Limb (tissue), 2 donors: ENCODE results near the gene SLC25A13.

Experiments used
- DNase-seq, 2 donors: peaks; one replicate each; pipeline ENCODE4 v3.0.0-alpha.2; 2016; ENCODE audit errors: extremely low spot score in 2 of 2

SLC25A13 gene

GRCh38 chr7:96102096-96102811 lies 219.6 kb downstream of the SLC25A13 start:
- DNase-seq: no peak

DNA sequence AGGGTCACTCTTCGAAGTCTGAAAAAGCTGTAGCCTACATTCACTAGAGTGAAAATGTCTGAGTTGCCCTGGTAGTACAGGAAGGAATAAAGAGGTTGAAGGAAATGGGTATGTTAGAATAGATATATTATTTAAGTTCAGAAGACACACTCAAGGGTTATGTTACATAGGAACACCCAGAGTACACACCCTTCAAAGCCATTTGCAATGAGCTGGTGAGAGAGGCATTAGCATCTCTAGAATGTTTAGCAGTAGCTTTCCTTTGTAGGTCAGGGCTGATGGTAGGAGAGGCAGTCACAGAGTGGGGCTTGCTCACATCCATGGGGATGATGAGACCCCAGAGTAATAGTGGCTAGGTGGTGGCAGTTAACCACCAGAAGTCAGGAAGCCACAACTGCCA lies 221.2 kb downstream of the SLC25A13 start:
- no peak for DNase-seq

DNA sequence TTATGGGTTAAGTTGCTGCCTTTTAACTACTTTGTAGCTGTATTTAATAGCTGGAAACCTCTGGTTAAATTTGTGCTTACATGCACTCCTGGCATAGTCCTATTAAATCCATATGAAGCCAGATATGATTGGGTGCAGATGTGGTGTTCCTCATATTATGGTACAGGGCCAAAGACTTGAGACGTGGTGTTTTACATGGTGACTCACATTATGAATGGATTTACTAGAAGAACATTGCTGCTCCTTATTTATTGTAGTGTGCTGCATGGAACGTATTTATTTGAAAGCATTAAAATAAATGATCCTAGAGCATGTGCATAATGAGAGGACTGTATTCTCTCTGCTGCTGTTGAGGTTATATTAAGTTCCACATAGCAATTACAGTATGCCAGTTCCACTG lies 224.1 kb downstream of the SLC25A13 start:
- peak in 1 of 2 donors; percentile 21 for DNase-seq

GRCh38 chr7:96093435-96093834 lies 228.5 kb downstream of the SLC25A13 start:
- DNase-seq: no peak

- no peak for DNase-seq
Measured at GRCh38 chr7:96090756-96091155, 231.1 kb downstream of the SLC25A13 start.

- DNase-seq: no peak
Measured at GRCh38 chr7:96089511-96089910, 232.4 kb downstream of the SLC25A13 start.

- no peak for DNase-seq
Measured at GRCh38 chr7:96088579-96088978, 233.3 kb downstream of the SLC25A13 start.

GRCh38 chr7:96085953-96086352 lies 235.9 kb downstream of the SLC25A13 start:
- DNase-seq: no peak

GRCh38 chr7:96084881-96085553 lies 236.9 kb downstream of the SLC25A13 start:
- no peak for DNase-seq

DNA sequence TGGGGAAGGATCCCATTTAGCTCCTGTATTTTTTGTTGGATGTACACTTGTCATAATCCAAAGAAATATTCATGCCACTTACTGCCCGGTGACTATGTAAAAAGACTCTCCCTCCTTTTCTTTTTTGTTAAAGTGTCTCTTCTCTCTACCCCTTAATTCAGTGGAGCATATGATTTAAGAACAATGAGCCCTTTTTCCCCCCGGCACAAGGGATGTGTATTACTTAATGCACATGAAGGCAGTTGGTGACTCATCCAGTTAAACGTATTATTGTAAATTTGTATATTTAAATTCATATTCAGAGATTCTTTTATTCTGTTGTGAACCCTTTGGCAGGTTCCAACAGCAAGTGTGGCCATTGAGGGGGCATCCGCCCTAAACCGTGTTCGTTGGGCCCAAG lies 241.9 kb downstream of the SLC25A13 start:
- DNase-seq: no peak

DNA sequence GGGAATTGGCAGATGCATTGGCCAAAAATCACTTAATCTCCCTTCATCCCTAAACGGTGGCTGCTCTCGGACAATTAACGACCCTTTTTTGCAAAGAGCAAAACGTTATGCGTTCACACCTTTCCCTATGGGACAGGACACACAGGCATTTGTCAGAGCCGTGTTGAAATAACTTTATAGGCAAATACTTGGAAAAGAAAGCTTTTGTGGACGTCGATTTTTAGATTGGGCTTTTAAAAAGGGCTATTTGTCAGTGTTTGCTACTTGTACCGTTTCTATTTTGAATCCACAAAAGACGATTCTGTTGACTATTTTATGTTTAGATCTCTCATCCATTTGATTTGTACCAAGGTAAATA lies 245.6 kb downstream of the SLC25A13 start:
- no peak for DNase-seq

- DNase-seq: peak; percentile 76 to 80
Measured at GRCh38 chr7:96075510-96076349, 246.2 kb downstream of the SLC25A13 start.

DNA sequence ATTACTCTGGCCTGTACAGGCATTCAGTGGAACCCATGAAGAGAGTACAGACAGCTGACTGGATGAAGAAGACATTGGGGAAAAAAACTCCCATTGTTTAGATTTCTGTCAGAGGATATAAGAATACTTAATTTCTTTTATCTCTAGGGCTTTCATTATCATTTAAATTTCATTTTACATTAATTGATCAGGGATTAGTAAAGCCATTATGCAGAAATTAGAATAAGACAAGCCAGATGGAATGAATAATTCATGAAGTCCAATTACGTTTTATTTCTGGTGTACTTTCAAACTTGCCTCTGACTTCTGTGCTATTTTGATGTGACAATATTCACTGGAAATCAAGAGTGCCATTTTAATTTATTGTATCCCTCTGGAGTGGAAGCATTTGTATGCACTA lies 247.0 kb downstream of the SLC25A13 start:
- DNase-seq: no peak
